Measurements from ENCODE around the gene PLD5. TPM values are rescaled to one million over a fixed set of nuclear protein-coding genes. Genes with fewer than 3 reads are reported as not detected.
A peak's percentile ranks its signal among the peaks of the same experiment; 100 is the strongest.
"Not testable (repeated sequence)": the region's sequence is repeated elsewhere in the genome, so short reads cannot be mapped to it uniquely, and the experiment has no call there.

PLD5 gene
- total RNA-seq, 1 experiment from 2014 or later, result not detected

DNA sequence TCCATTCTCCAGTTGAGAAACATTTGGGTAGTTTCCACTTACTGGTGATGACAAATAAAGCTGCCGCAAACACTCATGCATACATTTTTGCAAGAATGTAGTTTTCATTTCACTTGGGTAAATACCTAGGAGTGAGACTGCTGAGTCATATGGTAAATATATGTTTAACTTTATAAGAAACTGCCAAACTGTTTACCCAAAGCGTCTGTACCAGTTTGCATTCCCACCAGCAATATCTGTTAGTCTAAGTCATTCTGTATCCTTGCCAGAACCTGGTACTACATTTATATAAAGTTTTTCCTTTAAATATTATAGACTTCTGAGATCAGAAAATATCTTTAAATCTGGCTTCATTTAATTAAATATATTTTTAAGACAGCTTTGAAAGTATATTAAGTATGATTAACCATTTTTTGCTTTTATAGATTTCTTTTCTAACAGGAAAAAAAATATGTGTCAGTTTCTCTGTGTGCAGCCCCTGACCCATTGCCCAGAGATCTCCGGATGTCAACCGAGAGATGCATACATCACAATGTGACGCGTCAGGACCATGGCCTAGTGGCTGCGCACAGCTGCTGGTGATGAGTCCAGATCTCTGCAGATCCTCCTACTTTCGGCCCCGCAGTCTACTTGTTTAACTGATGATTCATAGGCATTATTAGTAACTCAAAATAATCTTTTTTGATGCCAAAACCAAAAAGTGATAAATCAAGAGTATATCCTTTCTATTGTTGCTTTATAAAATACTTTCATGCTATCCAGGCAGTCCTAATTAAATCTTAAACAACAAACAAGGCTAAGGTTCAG, 298.5 kb downstream of the PLD5 start:
- H3K79me2 ChIP-seq (ENCODE audit: low read length), result no peaks in the 10 kb centered on the region
- intact Hi-C loops (cut with micrococcal nuclease), result loop anchor here (1.0 to 5.0 kb wide), 3 partner anchors 19 to 209 kb away; no protein-coding TSS in a partner anchor
- H3K9me2 ChIP-seq (replicated peaks; ENCODE audit: low read length), result no peaks in the 10 kb centered on the region
- H3K4me3 ChIP-seq (ENCODE audit: low read length), result peak overlapping the region; percentile 36
- H3K9ac ChIP-seq (ENCODE audit: low read length), result peak overlapping the region; percentile 83
- H4K20me1 ChIP-seq (ENCODE audit: low read length), result no peaks in the 10 kb centered on the region
- DNase-seq (peak; percentile 100), ATAC-seq (peak; percentile 91)
- CTCF ChIA-PET, result interaction anchor here (0.7 kb wide), 1 partner anchor 242 kb away, joined by 4 read pairs; no protein-coding TSS in a partner anchor
- H3F3A ChIP-seq (ENCODE audit: low read length, unreplicated experiment), result peaks cover 11% of the 10 kb centered on the region
- H3K27me3 ChIP-seq (ENCODE audit: low read length), result no peaks in the 10 kb centered on the region
- H3K27ac ChIP-seq (ENCODE audit: low read length), result peak overlapping the region; percentile 95
- no peaks in the 10 kb centered on the region for H3K36me3 ChIP-seq (ENCODE audit: low read depth, low read length)
- peak overlapping the region; percentile 18 for H2AFZ ChIP-seq (ENCODE audit: low read length)
- H3K9me3 ChIP-seq (ENCODE audit: low read length), result no peaks in the 10 kb centered on the region
- H3K4me1 ChIP-seq (ENCODE audit: insufficient read depth, low read length), result peaks cover 48% of the 10 kb centered on the region
- TF ChIP-seq EZH2phosphoT487 (IDR thresholded peaks at IDR 0.05; ENCODE audit: borderline replicate concordance, low read length) (no peak), EZH2 (IDR thresholded peaks at IDR 0.05; ENCODE audit: low read length, unreplicated experiment) (no peak)
- TF ChIP-seq, protein P1, sequence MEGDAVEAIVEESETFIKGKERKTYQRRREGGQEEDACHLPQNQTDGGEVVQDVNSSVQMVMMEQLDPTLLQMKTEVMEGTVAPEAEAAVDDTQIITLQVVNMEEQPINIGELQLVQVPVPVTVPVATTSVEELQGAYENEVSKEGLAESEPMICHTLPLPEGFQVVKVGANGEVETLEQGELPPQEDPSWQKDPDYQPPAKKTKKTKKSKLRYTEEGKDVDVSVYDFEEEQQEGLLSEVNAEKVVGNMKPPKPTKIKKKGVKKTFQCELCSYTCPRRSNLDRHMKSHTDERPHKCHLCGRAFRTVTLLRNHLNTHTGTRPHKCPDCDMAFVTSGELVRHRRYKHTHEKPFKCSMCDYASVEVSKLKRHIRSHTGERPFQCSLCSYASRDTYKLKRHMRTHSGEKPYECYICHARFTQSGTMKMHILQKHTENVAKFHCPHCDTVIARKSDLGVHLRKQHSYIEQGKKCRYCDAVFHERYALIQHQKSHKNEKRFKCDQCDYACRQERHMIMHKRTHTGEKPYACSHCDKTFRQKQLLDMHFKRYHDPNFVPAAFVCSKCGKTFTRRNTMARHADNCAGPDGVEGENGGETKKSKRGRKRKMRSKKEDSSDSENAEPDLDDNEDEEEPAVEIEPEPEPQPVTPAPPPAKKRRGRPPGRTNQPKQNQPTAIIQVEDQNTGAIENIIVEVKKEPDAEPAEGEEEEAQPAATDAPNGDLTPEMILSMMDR (conservative IDR thresholded peaks at IDR 0.05; ENCODE audit: low read depth, low read length), result no peak
- H3K4me2 ChIP-seq (ENCODE audit: low read length), result peak overlapping the region; percentile 73
- POLR2A ChIA-PET (ENCODE audit: unreplicated experiment), result interaction anchor here (0.6 kb wide), 2 partner anchors 634 to 1499 kb away, joined by 3 to 9 read pairs; no protein-coding TSS in a partner anchor
- BruUV-seq (replicated peaks), result no TSS peak

DNA sequence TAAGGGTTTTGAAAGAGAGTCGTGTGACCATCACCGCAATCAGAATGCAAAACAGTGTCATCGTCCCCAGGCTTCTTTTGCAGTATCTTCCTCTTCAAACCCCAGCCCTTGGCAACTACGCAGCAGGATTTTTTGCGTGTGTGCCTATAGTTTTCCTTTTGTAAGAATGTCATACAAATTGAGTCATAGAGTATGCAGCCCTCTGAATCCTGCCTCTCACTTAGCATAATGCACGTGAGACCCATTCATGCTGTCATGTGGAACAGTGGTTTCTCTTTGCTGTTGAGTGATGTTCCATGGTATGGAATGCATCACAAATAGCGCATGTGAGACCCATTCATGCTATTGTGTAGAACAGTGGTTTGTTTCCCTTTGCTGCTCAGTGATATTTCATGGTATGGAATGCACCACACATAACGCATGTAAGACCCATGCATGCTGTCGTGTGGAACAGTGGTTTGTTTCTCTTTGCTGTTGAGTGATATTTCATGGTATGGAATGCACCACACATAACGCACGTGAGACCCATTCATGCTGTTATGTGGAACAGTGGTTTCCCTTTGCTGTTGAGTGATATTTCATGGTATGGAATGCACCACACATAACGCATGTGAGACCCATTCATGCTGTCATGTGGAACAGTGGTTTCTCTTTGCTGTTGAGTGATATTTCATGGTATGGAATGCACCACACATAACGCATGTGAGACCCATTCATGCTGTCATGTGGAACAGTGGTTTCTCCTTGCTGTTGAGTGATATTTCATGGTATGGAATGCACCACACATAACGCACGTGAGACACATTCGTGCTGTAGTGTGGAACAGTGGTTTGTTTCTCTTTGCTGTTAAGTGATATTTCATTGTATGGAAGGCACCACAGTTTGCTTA, 299.4 kb downstream of the PLD5 start:
- H4K20me1 ChIP-seq (ENCODE audit: low read length); H3K36me3 ChIP-seq (ENCODE audit: low read depth, low read length); H3K79me2 ChIP-seq (ENCODE audit: low read length); BruUV-seq (replicated peaks); H3K27me3 ChIP-seq (ENCODE audit: low read length); CTCF ChIA-PET; H3K9me2 ChIP-seq (replicated peaks; ENCODE audit: low read length); H3K9me3 ChIP-seq (ENCODE audit: low read length); ATAC-seq: not testable (repeated sequence)
- peak overlapping the region; percentile 11 for H3K4me3 ChIP-seq (ENCODE audit: low read length)
- H3K4me2 ChIP-seq (ENCODE audit: low read length), result peak overlapping the region; percentile 62
- DNase-seq, result peak; percentile 39
- H3K4me1 ChIP-seq (ENCODE audit: insufficient read depth, low read length), result peaks cover 48% of the 10 kb centered on the region
- peaks cover 11% of the 10 kb centered on the region for H3F3A ChIP-seq (ENCODE audit: low read length, unreplicated experiment)
- 0 out of 2 replicates have a peak overlapping the region, but pooled peaks have one; percentile 13 for H2AFZ ChIP-seq (ENCODE audit: low read length)
- peak overlapping the region; percentile 58 for H3K9ac ChIP-seq (ENCODE audit: low read length)
- intact Hi-C loops (cut with micrococcal nuclease), result loop anchor here (5.0 kb wide), 2 partner anchors 87 to 208 kb away; no protein-coding TSS in a partner anchor
- POLR2A ChIA-PET (ENCODE audit: unreplicated experiment), result interaction anchor here (0.6 kb wide), 2 partner anchors 633 to 1500 kb away, joined by 3 to 9 read pairs; no protein-coding TSS in a partner anchor
- peak overlapping the region; percentile 95 for H3K27ac ChIP-seq (ENCODE audit: low read length)

GRCh38 chr1:242224461-242224860, 300.0 kb downstream of the PLD5 start:
- Histone ChIP-seq H3K36me3 (ENCODE audit: low read depth, low read length) (no peaks in the 10 kb centered on the region), H3K4me2 (ENCODE audit: low read length) (peak overlapping the region; percentile 62), H3K27me3 (ENCODE audit: low read length) (no peaks in the 10 kb centered on the region), H3K9me3 (ENCODE audit: low read length) (no peaks in the 10 kb centered on the region), H4K20me1 (ENCODE audit: low read length) (no peaks in the 10 kb centered on the region), H3K9ac (ENCODE audit: low read length) (no peak overlapping the region; the same call in 1 of the 2 replicates), H3K4me3 (ENCODE audit: low read length) (no peak overlapping the region), H3K79me2 (ENCODE audit: low read length) (no peaks in the 10 kb centered on the region), H3K27ac (ENCODE audit: low read length) (peak overlapping the region; percentile 95), H3F3A (ENCODE audit: low read length, unreplicated experiment) (peaks cover 11% of the 10 kb centered on the region), H3K9me2 (replicated peaks; ENCODE audit: low read length) (no peaks in the 10 kb centered on the region), H3K4me1 (ENCODE audit: insufficient read depth, low read length) (peaks cover 45% of the 10 kb centered on the region), H2AFZ (ENCODE audit: low read length) (no peak overlapping the region)
- TF ChIP-seq, protein P1 (conservative IDR thresholded peaks at IDR 0.05; ENCODE audit: low read depth, low read length), result no peak
- TF ChIP-seq EZH2phosphoT487 (IDR thresholded peaks at IDR 0.05; ENCODE audit: borderline replicate concordance, low read length) (no peak), EZH2 (IDR thresholded peaks at IDR 0.05; ENCODE audit: low read length, unreplicated experiment) (no peak)
- no TSS peak for BruUV-seq (replicated peaks)
- ChIA-PET POLR2A (ENCODE audit: unreplicated experiment) (no interaction called here), CTCF (no interaction called here)
- no peak for ATAC-seq
- DNase-seq, result no peak
- intact Hi-C loops (cut with micrococcal nuclease), result no loop called here

Data from PC-3 (cell line).